Astrocyte (in vitro differentiated cells and primary cell): Measurements from ENCODE around the gene PARD3B. TPM values are rescaled to one million over a fixed set of nuclear protein-coding genes. Genes with fewer than 3 reads are reported as not detected.

Experiments used
- DNase-seq: peaks from one replicate; pipeline ENCODE4 v3.0.0-alpha.2; 2010; ENCODE audit warnings: low read depth
- FAIRE-seq: peaks from 2 replicates; lab custom pipeline; 2011; peaks lifted over from hg19 to GRCh38; lab: Jason Lieb, UNC
- H2AFZ ChIP-seq: 2 replicates; pipeline ENCODE4 v1.6.0; 2012; ENCODE audit warnings: low read depth, low read length, inconsistent platforms
- H3K27ac ChIP-seq: 2 replicates; pipeline ENCODE4 v1.5.1; 2011; ENCODE audit warnings: low read depth, low read length, inconsistent platforms
- H3K27me3 ChIP-seq: 2 replicates; pipeline ENCODE4 v1.6.0; 2011; ENCODE audit warnings: low read length, inconsistent platforms; ENCODE audit not compliant: insufficient read depth
- H3K36me3 ChIP-seq: 2 replicates; pipeline ENCODE4 v1.5.1; 2011; ENCODE audit warnings: low read length, inconsistent platforms; ENCODE audit not compliant: insufficient read depth
- H3K4me1 ChIP-seq: 2 replicates; pipeline ENCODE4 v1.5.1; 2011; ENCODE audit warnings: low read length, inconsistent platforms; ENCODE audit not compliant: insufficient read depth
- H3K4me2 ChIP-seq: 2 replicates; pipeline ENCODE4 v1.6.0; 2012; ENCODE audit warnings: low read length, inconsistent platforms
- H3K4me3 ChIP-seq: 2 replicates; pipeline ENCODE4 v1.5.1; 2011; ENCODE audit warnings: low read depth, mild to moderate bottlenecking, low read length, inconsistent platforms; ENCODE audit not compliant: insufficient read depth
- H3K79me2 ChIP-seq: 2 replicates; pipeline ENCODE4 v1.6.0; 2012; ENCODE audit warnings: mild to moderate bottlenecking, low read length, inconsistent platforms; ENCODE audit not compliant: insufficient read depth
- H3K9ac ChIP-seq: 2 replicates; pipeline ENCODE4 v1.6.0; 2012; ENCODE audit warnings: mild to moderate bottlenecking, low read length, inconsistent platforms
- H3K9me3 ChIP-seq: 2 replicates; pipeline ENCODE4 v1.5.1; 2012; ENCODE audit warnings: low read depth, mild to moderate bottlenecking, low read length, inconsistent platforms; ENCODE audit not compliant: insufficient read depth
- H4K20me1 ChIP-seq: 2 replicates; pipeline ENCODE4 v1.6.0; 2012; ENCODE audit warnings: low read length, inconsistent platforms; ENCODE audit not compliant: insufficient read depth
- H3K27ac Mint-ChIP-seq: one replicate; pipeline ENCODE4 v1.8.0; 2021; ENCODE audit warnings: mild to moderate bottlenecking, mixed read lengths; ENCODE audit not compliant: unreplicated experiment
- H3K27me3 Mint-ChIP-seq: one replicate; pipeline ENCODE4 v1.8.0; 2021; ENCODE audit warnings: low read depth, mixed read lengths; ENCODE audit not compliant: unreplicated experiment
- H3K36me3 Mint-ChIP-seq: one replicate; pipeline ENCODE4 v1.8.0; 2021; ENCODE audit warnings: low read depth, mixed read lengths; ENCODE audit not compliant: unreplicated experiment
- H3K4me1 Mint-ChIP-seq: one replicate; pipeline ENCODE4 v1.8.0; 2021; ENCODE audit warnings: low read depth, mixed read lengths; ENCODE audit not compliant: unreplicated experiment
- H3K4me3 Mint-ChIP-seq: one replicate; pipeline ENCODE4 v1.8.0; 2021; ENCODE audit warnings: mild to moderate bottlenecking, moderate library complexity, mixed read lengths; ENCODE audit not compliant: unreplicated experiment
- H3K9me3 Mint-ChIP-seq: one replicate; pipeline ENCODE4 v1.8.0; 2021; ENCODE audit warnings: mild to moderate bottlenecking, mixed read lengths; ENCODE audit not compliant: unreplicated experiment
- EZH2 ChIP-seq: IDR thresholded peaks from 2 replicates; pipeline ENCODE4 v1.6.1; 2012; ENCODE audit warnings: mild to moderate bottlenecking, low read length, inconsistent platforms; ENCODE audit not compliant: insufficient read depth
- total RNA-seq: library from RNA; stranded (reverse); gene quantifications from 2 replicates; pipeline ENCODE4 v1.2.1, GENCODE V29; 2021
- TF ChIP-seq, protein P1 (sequence below): IDR thresholded peaks from 2 replicates; pipeline ENCODE4 v1.5.1; 2011; ENCODE audit warnings: low read depth, mild to moderate bottlenecking, inconsistent platforms, low read length, moderate library complexity; ENCODE audit not compliant: insufficient read depth

Gene PARD3B
- total RNA-seq, 1 donor from 2014 or later = 6.5 TPM

DNA sequence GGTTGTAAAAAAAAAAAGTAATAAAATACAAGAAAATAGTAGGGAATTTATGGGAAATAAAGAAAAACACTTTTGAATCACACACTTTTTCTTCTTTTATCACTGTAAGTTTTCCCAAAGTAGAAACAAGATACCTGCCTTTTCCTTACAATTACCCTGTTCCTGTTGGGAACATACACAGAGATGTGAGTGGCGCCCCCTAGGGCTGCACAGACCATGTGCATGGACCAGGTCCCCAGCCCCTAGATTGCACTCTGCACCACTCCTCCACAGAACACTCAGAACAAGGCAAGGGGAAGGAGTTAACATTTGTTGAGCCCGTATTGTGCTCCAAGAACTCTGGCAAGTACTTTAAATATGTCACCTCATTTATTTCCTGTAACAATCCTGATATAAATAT lies 1018.4 kb downstream of the PARD3B start:
- Mint-ChIP-seq H3K9me3 (peaks cover 2% of the 10 kb centered on the region), H3K4me3 (no peak overlapping the region), H3K4me1 (peaks cover 3% of the 10 kb centered on the region), H3K27ac (no peak overlapping the region), H3K27me3 (no peaks in the 10 kb centered on the region), H3K36me3 (no peaks in the 10 kb centered on the region)
- Histone ChIP-seq H3K4me2 (no peak overlapping the region), H3K9me3 (no peaks in the 10 kb centered on the region), H3K36me3 (no peaks in the 10 kb centered on the region), H3K79me2 (no peaks in the 10 kb centered on the region), H2AFZ (no peak overlapping the region), H3K27ac (no peak overlapping the region), H3K9ac (no peak overlapping the region), H3K4me1 (no peaks in the 10 kb centered on the region), H3K4me3 (no peak overlapping the region), H4K20me1 (no peaks in the 10 kb centered on the region), H3K27me3 (no peaks in the 10 kb centered on the region)
- FAIRE-seq = no peak
- TF ChIP-seq, protein P1, sequence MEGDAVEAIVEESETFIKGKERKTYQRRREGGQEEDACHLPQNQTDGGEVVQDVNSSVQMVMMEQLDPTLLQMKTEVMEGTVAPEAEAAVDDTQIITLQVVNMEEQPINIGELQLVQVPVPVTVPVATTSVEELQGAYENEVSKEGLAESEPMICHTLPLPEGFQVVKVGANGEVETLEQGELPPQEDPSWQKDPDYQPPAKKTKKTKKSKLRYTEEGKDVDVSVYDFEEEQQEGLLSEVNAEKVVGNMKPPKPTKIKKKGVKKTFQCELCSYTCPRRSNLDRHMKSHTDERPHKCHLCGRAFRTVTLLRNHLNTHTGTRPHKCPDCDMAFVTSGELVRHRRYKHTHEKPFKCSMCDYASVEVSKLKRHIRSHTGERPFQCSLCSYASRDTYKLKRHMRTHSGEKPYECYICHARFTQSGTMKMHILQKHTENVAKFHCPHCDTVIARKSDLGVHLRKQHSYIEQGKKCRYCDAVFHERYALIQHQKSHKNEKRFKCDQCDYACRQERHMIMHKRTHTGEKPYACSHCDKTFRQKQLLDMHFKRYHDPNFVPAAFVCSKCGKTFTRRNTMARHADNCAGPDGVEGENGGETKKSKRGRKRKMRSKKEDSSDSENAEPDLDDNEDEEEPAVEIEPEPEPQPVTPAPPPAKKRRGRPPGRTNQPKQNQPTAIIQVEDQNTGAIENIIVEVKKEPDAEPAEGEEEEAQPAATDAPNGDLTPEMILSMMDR = no peak
- TF ChIP-seq EZH2 = no peak
- DNase-seq = no peak

DNA sequence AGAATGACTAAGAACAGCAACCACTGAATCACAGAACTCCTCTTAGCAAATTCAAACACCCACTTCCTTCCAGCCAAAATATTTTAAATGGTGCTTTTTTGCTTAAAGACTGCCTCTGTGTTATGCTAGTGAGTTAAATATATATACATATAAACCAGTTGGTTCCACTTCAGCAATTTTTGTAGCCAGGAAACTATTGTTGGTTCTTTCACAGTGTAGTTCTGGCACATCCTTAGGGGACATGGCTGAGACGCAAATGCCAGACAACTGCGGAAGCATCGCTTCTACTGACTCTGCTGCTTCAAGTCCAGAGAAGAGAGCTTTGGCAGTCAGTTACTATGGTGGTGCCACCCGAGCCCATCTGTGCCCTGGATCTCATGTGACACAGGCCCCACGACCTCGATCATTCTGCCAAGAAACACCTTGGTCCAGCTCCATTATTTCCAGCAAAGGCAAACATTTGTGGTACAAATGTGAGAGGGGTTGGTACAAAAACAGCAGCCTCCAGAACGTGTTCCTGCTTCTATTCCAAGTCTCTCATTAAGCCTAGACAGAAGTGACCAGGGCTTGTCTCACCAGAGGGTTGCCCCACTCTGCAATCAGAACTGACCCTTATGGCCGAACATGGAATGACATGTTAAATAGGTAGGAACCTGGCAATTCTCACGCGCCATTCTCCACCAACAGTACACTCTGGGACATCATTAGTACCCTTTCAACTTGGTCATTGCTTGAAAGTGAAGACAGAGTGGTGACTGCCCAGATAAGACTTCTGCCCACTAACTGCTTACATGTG lies 1019.3 kb downstream of the PARD3B start:
- TF ChIP-seq, protein P1 = no peak
- no peak for TF ChIP-seq EZH2
- Histone ChIP-seq H3K27ac (no peak overlapping the region), H3K9ac (no peak overlapping the region), H4K20me1 (no peaks in the 10 kb centered on the region), H3K27me3 (no peaks in the 10 kb centered on the region), H3K36me3 (no peaks in the 10 kb centered on the region), H3K9me3 (no peaks in the 10 kb centered on the region), H2AFZ (no peak overlapping the region), H3K4me1 (no peaks in the 10 kb centered on the region), H3K4me3 (no peak overlapping the region), H3K4me2 (no peak overlapping the region), H3K79me2 (no peaks in the 10 kb centered on the region)
- Mint-ChIP-seq H3K4me1 (peaks cover 3% of the 10 kb centered on the region), H3K9me3 (no peaks in the 10 kb centered on the region), H3K36me3 (no peaks in the 10 kb centered on the region), H3K27me3 (no peaks in the 10 kb centered on the region), H3K4me3 (no peak overlapping the region), H3K27ac (no peak overlapping the region)
- DNase-seq (no peak), FAIRE-seq (no peak)

DNA sequence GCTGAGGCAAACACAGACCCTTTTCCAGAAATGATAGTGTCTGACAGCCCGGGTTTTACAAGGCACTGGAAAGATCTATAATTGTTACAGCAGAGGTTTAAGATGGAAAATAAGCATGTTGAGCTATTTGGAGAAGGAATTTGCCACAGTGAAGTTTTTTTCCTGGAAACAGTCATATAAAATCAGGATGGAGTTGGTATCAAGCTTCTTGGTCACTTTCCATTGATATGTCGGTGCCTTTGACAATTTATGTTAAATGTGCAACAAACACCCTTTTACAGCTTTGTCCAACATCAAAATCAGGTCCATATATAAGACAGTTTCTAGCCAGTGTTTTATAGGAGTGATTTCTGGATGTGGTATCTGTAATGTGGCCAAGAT lies 1019.9 kb downstream of the PARD3B start:
- Histone ChIP-seq H3K9me3 (no peaks in the 10 kb centered on the region), H3K4me1 (no peaks in the 10 kb centered on the region), H3K27ac (no peak overlapping the region), H3K27me3 (no peaks in the 10 kb centered on the region), H3K9ac (no peak overlapping the region), H2AFZ (no peak overlapping the region), H3K36me3 (no peaks in the 10 kb centered on the region), H4K20me1 (no peaks in the 10 kb centered on the region), H3K4me3 (no peak overlapping the region), H3K79me2 (no peaks in the 10 kb centered on the region), H3K4me2 (no peak overlapping the region)
- no peak overlapping the region for H3K27ac Mint-ChIP-seq
- H3K4me3 Mint-ChIP-seq = no peak overlapping the region
- no peak for TF ChIP-seq EZH2
- TF ChIP-seq, protein P1 = no peak
- no peaks in the 10 kb centered on the region for H3K9me3 Mint-ChIP-seq
- no peaks in the 10 kb centered on the region for H3K27me3 Mint-ChIP-seq
- no peaks in the 10 kb centered on the region for H3K36me3 Mint-ChIP-seq
- FAIRE-seq (no peak), DNase-seq (no peak)
- H3K4me1 Mint-ChIP-seq = peaks cover 3% of the 10 kb centered on the region
